ENCODE results near the gene ALG3. TPM values are rescaled to one million over a fixed set of nuclear protein-coding genes. Genes with fewer than 3 reads are reported as not detected.
A peak's percentile ranks its signal among the peaks of the same experiment; 100 is the strongest.

ALG3 gene
- total RNA-seq, 1 donor, result 41.0 TPM

- TF ChIP-seq CTCF (IDR thresholded peaks at IDR 0.05; ENCODE audit: insufficient read depth, low read depth, low read length), result no peak
- no peak for DNase-seq (ENCODE audit: low read depth)
- no peak overlapping the region for H3K4me3 ChIP-seq (ENCODE audit: low read depth, low read length)
Observed at GRCh38 chr3:184235381-184236032, 13.3 kb downstream of the ALG3 start.

GRCh38 chr3:184234671-184235380 lies 13.9 kb downstream of the ALG3 start:
- no peak for DNase-seq (ENCODE audit: low read depth)
- no peak overlapping the region for H3K4me3 ChIP-seq (ENCODE audit: low read depth, low read length)
- TF ChIP-seq CTCF (IDR thresholded peaks at IDR 0.05; ENCODE audit: insufficient read depth, low read depth, low read length), result no peak

- DNase-seq (ENCODE audit: low read depth), result peak; percentile 67
- no peak overlapping the region for H3K4me3 ChIP-seq (ENCODE audit: low read depth, low read length)
- no peak for TF ChIP-seq CTCF (IDR thresholded peaks at IDR 0.05; ENCODE audit: insufficient read depth, low read depth, low read length)
Observed at GRCh38 chr3:184234224-184234623, 14.5 kb downstream of the ALG3 start.

- DNase-seq (ENCODE audit: low read depth), result no peak
- H3K4me3 ChIP-seq (ENCODE audit: low read depth, low read length), result no peak overlapping the region
- TF ChIP-seq CTCF (IDR thresholded peaks at IDR 0.05; ENCODE audit: insufficient read depth, low read depth, low read length), result no peak
Observed at GRCh38 chr3:184233127-184233843, 15.5 kb downstream of the ALG3 start.

- no peak for DNase-seq (ENCODE audit: low read depth)
- TF ChIP-seq CTCF (IDR thresholded peaks at IDR 0.05; ENCODE audit: insufficient read depth, low read depth, low read length), result no peak
- H3K4me3 ChIP-seq (ENCODE audit: low read depth, low read length), result no peak overlapping the region
Observed at GRCh38 chr3:184231671-184232070, 17.1 kb downstream of the ALG3 start.

GRCh38 chr3:184230603-184231528 lies 17.9 kb downstream of the ALG3 start:
- no peak for DNase-seq (ENCODE audit: low read depth)
- no peak for TF ChIP-seq CTCF (IDR thresholded peaks at IDR 0.05; ENCODE audit: insufficient read depth, low read depth, low read length)
- H3K4me3 ChIP-seq (ENCODE audit: low read depth, low read length), result no peak overlapping the region

Measured in fibroblast of villous mesenchyme (primary cell).